ENCODE data around the gene TMEM217.

TMEM217 gene

DNA sequence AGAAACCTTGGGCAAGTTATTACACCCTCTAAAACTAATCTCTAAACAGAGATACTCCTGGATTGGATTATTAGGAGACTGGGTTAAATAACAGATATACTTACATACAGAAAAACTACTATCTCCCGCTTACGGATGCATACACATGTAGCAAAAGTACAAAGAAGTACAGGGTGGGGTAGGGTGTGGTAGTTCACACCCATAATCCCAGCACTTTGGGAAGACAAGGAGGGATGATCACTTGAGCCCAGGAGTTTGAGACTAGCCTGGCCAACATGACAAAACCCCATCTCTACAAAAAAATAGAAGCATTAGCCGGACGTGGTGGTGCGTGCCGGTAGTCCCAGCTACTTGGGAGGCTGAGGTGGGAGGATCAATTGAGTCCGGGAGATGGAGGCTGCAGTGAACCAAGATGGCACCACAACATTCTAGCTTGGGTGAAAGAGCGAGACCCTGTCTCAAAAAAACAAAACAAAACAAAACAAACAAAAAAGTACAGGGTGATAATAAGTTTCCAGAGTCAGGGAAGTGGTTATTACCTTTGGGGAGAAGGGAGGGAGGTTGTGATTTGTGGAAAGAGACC lies 79.9 kb downstream of the TMEM217 start:
- DNase-seq = no peak

DNA sequence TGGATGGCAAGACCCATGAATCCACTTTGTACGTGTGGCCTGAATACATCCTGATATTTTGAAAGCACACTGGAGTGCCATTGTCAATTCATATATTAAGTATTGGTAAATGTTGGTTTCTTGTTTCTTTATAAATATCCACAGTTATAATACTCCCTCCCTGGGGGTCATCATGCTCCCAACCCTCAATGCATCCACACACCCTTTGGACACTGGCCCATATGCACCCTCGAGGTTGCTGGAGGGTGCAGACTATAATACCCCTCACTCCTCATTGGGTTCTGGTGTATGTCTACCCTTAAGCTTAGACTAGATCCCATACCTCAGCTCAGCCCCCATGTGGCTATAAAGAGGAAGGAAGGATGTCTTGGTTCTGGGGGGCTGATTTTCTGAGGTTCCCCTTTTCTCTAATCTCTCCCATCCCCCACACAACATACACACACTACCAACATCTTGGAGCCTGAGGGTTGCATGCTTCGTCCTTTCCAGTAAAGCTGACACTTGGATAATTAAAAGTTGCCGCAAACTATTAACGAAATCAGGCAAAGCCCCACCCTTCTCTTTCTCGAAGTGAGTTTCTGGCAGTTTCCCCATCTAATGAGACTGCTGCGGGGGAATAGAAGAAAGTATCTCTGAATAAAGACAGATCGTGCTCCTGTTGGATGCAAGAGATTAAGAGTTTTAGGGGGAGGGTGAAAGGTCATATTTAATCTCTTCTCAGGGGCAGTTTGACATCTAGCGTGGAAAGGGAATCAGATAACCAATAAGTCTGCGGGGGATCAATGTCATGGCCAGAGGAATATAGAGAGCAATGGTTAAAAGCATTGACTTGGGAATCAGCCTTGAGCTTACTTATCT lies 80.6 kb downstream of the TMEM217 start:
- no peak for DNase-seq

DNA sequence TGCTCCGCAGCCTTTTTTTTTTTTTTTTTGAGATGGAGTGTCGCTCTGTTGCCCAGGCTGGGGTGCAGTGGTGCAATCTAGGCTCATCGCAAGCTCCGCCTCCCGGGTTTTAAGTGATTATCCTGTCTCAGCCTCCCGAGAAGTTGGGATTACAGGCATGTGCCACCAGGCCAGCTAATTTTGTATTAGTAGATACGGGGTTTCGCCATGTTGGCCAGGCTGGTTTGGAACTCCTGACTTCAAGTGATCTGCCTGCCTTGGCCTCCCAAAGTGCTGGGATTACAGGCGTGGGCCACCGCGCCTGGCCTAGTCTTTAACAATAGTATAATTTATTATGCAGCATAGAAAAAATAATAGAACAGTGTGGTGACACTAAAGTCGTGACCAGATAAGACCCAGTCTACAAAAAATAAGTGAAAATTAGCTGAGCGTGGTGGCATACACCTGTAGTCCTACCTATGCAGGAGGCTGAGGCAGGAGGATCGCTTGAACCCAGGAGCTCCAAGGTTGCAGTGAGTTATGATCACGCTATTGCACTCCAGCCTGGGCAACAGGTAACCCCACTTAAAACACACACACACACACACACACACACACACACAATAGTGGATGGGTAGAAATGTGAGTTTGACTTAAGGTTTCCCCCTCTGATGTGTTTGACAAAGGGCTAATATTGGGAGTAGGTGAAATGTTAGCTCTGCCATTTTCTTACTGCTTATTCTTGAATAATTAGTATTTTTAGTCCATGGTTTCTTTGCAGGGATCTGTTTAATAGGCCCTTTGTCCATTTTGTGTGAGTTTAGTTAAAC lies 81.5 kb downstream of the TMEM217 start:
- DNase-seq = no peak

DNA sequence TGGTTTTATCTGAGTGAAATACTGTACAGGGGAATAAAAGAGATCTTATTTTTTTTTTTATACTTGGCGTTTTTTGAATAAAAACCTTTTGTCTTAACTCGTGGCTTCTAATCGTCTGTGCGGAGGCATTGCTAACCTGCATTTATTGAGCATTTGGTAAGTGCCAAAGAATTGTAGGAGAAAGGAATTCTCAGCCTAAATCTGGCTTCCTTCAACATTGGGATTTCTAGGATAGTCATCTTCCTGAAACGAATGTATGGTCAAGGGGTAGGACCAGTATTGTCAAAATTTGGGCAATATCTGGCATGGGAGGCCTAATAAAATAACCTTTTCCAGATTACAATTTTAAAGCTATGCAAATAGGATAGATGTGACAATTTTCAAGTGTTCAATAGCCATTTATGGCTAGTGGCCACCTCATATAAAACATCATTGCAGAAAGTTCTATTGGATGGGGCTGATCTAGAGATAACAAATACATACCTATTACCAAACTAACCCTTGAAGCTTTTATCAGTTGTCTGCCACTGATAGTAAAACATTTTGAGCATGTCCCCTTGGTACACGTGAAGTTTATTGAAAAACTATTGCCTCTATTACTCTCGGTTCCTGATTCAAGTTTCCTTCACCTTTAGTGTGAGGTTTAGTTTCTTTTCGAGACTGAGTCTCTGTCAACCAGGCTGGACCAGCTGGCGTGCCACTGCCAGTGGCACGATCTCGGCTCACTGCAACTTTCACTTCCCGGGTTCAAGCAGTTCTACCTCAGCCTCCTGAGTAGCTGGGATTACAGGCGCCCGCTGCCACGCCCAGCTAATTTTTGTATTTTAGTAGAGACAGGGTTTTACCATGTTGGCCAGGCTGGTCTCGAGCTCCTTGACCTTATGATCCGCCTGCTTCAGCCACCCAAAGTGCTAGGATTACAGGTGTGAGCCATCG lies 82.3 kb downstream of the TMEM217 start:
- no peak for DNase-seq

DNA sequence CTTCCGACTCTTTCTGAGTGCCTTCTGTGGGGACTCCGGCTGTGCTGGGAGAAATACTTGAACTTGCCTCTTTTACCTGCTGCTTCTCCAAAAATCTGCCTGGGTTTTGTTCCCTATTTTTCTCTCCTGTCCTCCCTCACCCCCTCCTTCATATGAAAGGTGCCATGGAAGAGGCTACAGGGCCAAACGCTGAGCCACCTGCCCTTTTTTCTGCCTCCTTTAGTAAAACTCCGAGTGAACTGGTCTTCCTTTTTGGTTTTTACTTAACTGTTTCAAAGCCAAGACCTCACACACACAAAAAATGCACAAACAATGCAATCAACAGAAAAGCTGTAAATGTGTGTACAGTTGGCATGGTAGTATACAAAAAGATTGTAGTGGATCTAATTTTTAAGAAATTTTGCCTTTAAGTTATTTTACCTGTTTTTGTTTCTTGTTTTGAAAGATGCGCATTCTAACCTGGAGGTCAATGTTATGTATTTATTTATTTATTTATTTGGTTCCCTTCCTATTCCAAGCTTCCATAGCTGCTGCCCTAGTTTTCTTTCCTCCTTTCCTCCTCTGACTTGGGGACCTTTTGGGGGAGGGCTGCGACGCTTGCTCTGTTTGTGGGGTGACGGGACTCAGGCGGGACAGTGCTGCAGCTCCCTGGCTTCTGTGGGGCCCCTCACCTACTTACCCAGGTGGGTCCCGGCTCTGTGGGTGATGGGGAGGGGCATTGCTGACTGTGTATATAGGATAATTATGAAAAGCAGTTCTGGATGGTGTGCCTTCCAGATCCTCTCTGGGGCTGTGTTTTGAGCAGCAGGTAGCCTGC lies 83.2 kb downstream of the TMEM217 start:
- no peak for DNase-seq

DNA sequence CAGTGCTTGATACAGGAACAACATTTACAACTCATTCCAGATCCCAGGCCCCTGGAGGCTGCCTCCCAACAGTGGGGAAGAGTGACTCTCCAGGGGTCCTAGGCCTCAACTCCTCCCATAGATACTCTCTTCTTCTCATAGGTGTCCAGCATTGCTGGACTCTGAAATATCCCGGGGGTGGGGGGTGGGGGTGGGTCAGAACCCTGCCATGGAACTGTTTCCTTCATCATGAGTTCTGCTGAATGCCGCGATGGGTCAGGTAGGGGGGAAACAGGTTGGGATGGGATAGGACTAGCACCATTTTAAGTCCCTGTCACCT lies 83.8 kb downstream of the TMEM217 start:
- DNase-seq = no peak

DNA sequence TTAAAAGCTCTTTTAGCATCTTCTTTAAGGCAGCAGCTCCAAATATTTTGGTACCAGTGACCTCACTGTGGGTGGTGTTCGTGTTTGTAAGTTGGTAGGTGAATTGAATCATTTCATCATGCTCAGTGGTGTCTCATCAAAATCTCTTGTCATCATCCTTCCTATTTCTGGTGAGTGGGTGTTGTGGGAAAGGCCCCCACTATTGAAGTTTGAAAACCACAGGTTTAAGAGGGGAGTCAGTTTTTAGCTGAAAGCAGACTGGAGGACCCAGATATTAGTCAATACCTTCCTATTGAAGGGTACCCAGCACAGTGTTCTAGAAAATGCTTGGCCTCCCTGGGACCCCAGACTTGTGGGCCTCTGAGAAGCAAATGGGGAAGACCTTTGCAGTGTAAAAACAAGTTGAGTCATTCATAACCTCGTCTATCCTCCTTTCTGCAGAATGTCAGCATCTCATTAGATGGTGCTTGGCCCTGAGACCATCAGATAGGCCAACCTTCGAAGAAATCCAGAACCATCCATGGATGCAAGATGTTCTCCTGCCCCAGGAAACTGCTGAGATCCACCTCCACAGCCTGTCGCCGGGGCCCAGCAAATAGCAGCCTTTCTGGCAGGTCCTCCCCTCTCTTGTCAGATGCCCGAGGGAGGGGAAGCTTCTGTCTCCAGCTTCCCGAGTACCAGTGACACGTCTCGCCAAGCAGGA lies 84.3 kb downstream of the TMEM217 start:
- DNase-seq = no peak

DNA sequence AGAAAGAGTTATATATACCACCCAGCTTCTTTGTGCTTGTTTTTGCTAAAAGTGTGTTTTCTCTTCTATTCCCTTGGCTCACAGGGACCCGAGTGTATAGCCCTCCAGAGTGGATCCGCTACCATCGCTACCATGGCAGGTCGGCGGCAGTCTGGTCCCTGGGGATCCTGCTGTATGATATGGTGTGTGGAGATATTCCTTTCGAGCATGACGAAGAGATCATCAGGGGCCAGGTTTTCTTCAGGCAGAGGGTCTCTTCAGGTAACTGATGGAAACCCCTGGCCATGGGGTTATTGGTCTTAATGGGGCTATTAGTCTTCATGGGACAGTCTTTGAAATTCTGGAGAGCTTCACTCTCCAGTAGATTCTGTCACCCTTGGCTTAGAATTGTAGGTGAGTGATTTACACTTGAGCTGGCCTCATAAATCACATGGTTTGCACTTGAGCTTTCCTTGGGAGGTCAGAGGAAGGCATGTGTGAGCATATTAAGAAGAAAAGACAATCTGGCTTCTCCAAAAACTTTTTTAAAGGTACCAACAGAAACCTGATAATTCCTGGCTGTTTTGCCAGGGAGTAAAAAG lies 84.9 kb downstream of the TMEM217 start:
- DNase-seq = no peak

DNA sequence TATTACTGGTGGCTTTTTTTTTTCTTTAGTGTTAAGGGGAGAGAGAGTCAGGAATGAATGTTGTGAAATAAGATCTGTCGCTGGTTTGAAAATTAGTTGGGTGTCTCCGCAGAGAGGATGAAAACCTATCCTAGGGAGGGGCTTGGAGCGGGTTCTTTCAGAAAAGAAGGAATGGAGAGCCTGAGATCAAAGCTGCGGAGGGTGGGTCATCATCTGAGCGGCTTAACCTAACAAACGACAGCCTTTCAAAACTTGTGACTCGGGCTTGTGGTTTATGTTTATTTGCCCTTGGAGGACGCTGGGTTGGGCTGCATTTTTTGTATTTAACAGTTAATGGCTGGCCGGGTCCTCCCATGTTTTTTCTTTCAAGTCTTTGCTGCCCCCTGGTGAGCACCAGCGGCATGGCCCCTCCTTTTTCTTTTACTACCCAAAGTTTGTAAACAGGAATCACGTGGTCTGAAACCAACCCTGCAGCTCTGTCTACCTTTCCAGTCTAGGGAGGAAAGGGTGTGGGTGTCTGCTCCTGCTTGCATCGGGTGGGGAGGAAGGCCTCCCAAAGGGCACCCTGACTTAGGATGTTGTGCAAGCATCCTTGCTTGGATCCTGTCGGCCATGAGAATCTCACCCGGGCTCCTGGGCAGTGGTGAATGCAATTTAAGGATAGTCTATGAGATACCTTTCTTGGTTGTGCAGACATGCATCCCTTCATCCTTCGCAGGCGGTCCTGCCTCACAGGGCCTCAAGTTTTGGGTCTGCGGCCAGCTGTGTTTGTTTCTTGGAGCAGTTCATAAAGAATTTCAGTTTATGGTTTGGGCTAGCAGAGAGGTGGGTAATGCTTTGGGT lies 85.8 kb downstream of the TMEM217 start:
- DNase-seq = peak; percentile 92

DNA sequence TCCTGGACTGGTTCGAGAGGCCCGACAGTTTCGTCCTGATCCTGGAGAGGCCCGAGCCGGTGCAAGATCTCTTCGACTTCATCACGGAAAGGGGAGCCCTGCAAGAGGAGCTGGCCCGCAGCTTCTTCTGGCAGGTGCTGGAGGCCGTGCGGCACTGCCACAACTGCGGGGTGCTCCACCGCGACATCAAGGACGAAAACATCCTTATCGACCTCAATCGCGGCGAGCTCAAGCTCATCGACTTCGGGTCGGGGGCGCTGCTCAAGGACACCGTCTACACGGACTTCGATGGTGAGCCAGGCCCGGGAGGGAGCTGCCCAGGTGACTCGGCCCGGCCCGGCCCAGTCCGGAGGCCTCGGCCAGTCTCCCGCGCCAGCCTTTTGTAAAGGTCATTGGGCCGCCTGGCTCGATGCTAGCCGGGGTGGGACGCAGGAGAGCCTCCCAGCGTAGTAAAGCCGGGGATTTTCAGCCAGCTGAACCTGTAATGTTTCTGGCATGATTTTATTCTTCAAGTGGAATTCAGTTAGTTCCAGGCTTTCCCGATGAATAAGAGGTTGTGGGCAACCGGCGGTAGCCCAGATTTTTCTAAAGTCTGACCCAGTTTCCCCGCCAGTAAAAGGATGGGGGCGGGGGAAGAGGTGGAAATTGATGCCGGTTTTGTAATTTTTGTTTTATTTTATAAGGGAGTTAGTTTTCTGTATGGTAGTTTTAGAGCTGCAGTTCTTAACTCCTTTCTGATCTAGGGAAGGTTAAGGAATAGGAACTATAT lies 86.6 kb downstream of the TMEM217 start:
- no peak for DNase-seq

DNA sequence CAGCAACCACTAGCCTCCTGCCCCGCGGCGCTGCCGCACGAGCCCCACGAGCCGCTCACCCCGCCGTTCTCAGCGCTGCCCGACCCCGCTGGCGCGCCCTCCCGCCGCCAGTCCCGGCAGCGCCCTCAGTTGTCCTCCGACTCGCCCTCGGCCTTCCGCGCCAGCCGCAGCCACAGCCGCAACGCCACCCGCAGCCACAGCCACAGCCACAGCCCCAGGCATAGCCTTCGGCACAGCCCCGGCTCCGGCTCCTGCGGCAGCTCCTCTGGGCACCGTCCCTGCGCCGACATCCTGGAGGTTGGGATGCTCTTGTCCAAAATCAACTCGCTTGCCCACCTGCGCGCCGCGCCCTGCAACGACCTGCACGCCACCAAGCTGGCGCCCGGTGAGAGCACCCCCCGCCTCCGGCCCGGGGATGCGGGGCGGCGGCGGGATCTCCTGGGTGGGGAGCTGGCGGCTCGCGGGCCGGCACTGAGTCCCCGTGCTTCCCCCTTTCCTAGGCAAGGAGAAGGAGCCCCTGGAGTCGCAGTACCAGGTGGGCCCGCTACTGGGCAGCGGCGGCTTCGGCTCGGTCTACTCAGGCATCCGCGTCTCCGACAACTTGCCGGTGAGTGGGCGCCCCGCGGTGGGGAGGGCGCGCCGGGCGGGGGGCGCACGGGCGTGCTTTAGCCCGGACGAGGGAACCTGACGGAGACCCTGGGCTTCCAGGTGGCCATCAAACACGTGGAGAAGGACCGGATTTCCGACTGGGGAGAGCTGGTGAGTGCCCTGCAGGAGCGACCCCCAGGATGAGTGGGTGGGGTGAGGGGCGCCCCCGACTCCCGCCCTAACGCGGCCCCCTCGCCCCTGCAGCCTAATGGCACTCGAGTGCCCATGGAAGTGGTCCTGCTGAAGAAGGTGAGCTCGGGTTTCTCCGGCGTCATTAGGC lies 87.4 kb downstream of the TMEM217 start:
- peak; percentile 35 for DNase-seq

DNA sequence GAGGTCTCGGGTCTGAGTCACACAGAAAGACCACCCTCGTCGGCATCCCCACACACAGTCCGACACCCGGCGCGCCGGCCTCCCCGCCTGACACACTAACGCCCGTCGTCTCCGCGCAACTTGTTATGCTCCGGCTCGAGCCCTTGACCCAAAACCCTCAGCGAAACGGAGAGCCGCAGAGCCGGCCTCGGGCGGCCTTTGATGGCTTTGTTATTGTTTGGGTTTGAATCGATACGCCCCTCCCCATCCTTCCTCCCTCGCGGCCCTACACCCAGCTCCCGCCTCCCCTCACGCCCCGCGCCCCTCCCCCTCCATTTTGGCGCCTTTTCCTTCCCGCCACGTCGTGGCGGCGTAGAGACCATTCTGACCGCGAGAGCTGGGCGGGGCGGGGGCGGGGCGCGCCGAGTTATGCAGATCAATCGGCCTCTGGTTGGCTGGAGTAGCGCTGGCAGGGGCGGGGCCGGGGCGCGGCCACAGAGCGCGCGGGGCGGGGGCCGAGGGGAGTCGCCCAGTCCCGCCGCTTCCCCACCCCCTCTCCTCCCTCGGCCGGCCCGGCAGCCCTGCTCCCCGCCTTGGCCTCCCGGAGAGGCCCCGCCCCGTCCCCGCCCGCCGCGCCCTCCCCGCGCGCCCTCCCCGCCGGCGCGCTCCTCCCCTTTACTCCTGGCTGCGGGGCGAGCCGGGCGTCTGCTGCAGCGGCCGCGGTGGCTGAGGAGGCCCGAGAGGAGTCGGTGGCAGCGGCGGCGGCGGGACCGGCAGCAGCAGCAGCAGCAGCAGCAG lies 88.3 kb downstream of the TMEM217 start, which contains the start of gene PIM1:
Gene PIM1 (plus strand): TSS at position 657 of the 777 bp plus-strand sequence. CDS start 424 bp downstream, outside the sequence.
- DNase-seq = peak; percentile 97

DNA sequence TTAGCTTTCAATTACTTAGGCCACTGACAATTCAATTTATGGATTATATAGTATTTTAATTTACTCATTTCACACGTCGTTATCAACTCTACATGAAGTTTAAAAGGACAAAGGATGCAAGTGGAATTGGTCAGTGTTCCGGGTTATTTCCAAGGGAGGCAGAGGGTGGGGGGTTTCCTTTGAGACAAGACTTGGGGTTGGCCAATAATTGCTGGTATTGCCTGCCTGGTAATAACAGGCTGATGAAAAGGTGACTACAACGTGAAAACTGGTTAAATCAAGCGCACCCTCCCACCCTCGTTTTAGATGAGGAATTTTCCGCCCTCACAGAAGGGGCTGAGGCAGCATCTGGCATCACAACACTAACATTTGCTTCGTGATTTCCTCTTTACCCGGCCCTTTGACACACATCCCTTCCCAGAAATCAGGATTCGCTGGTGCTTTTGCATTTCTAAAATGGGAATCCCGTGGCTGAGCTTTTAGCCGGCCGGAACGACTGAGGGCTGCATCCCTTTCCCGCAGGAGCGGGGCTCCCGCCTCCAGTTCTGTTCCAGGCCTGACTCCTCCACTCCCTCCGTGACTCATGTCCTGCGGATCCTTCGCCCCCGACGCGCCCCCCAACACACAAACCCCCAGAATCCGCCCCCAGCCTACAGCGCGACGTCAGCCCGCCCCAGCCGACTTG lies 89.0 kb downstream of the TMEM217 start:
- peak; percentile 56 for DNase-seq

DNA sequence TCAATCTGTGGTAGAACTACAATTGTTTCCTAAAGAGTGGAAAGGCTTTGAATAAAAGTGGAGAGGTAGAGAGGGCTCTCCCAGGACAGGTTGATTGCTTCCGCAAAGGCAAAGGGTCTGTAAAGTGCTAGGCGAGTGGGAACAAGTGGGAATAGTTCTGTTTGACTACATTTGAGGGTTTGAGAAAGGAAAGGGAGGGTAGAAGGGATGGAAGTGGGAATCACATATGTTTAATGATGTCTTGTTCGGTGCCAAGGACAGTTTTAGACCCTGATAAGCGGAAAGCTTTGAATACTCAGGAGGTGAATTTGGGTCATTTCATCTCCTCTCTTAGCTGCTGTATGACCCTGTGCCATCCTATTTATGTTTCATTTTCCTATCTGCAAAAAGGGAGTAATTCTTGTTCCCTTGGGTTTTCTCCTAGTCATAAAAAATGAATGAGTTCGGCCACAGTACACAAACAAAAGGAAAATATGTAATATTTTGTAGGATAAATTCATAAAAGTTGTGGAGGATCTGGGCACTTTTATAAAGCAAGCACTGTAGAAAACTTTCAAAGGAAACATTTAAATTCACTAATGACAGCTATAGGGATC lies 89.7 kb downstream of the TMEM217 start:
- peak; percentile 4 for DNase-seq

DNA sequence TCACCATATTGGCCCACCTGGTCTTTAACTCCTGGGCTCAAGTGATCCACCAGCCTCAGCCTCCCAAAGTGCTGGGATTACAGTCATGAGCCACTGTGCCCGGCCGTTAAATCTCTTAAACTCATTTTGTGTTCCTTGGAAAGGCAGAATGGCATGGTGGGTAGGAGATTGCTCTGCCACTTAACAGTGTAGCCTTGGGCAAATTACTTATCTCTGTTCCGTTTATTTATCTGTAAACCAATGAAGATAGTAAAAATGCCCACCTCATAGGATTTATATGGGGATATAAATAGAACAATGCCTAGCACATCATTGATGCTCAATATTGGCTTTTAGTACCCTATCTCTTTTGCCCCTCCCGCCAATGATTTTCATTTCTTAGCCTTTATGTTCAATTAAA lies 95.2 kb downstream of the TMEM217 start:
- DNase-seq = no peak
